HG03159 (cell line): ENCODE data around the gene OAS2.
"Not testable (repeated sequence)": the region's sequence is repeated elsewhere in the genome, so short reads cannot be mapped to it uniquely, and the experiment has no call there.

Source experiments
- ATAC-seq: cut with Tn5 transposase; IDR thresholded peaks from one replicate; pipeline ENCODE4 v1.9.1; 2021; ENCODE audit warnings: mild to moderate bottlenecking, moderate library complexity; ENCODE audit not compliant: unreplicated experiment

Gene OAS2

GRCh38 chr12:112948806-112949205 lies 29.5 kb upstream of the OAS2 start:
- no peak for ATAC-seq

- no peak for ATAC-seq
These were observed 27.6 kb upstream of the OAS2 start for GRCh38 chr12:112950701-112951100.

- ATAC-seq = not testable (repeated sequence)
These were observed 21.2 kb upstream of the OAS2 start for GRCh38 chr12:112957125-112957524.

GRCh38 chr12:112961074-112961473 lies 17.2 kb upstream of the OAS2 start:
- ATAC-seq = no peak

- ATAC-seq = no peak
These were observed 16.8 kb upstream of the OAS2 start for GRCh38 chr12:112961536-112961935.

GRCh38 chr12:112962561-112962960 lies 15.8 kb upstream of the OAS2 start:
- no peak for ATAC-seq

GRCh38 chr12:112963227-112963861 lies 15.0 kb upstream of the OAS2 start:
- no peak for ATAC-seq

GRCh38 chr12:112964067-112964670 lies 14.2 kb upstream of the OAS2 start:
- no peak for ATAC-seq

GRCh38 chr12:112964915-112965314 lies 13.4 kb upstream of the OAS2 start:
- no peak for ATAC-seq

GRCh38 chr12:112965643-112966042 lies 12.7 kb upstream of the OAS2 start:
- no peak for ATAC-seq

GRCh38 chr12:112967306-112967705 lies 11.0 kb upstream of the OAS2 start:
- ATAC-seq = no peak

GRCh38 chr12:112967858-112968257 lies 10.5 kb upstream of the OAS2 start:
- ATAC-seq = no peak

GRCh38 chr12:112969547-112970306 lies 8.6 kb upstream of the OAS2 start:
- ATAC-seq = no peak

- ATAC-seq = no peak
These were observed 7.9 kb upstream of the OAS2 start for GRCh38 chr12:112970391-112970790.

- ATAC-seq = no peak
These were observed 7.1 kb upstream of the OAS2 start for GRCh38 chr12:112971248-112971647.

- ATAC-seq = no peak
These were observed 5.1 kb upstream of the OAS2 start for GRCh38 chr12:112973011-112973735.

GRCh38 chr12:112973818-112974231 lies 4.5 kb upstream of the OAS2 start:
- ATAC-seq = no peak

GRCh38 chr12:112974904-112975303 lies 3.4 kb upstream of the OAS2 start:
- ATAC-seq = no peak

- ATAC-seq = no peak
These were observed 1.2 kb upstream of the OAS2 start for GRCh38 chr12:112977139-112977538.

- peak; percentile 3 for ATAC-seq
These were observed 678 bp upstream of the OAS2 start for GRCh38 chr12:112977641-112978040.

- ATAC-seq = peak; percentile 25
These were observed 842 bp downstream of the OAS2 start for GRCh38 chr12:112979041-112979680.
